Loucy (cell line): ENCODE data around the gene SBK3.
"Not testable (repeated sequence)": the region's sequence is repeated elsewhere in the genome, so short reads cannot be mapped to it uniquely, and the experiment has no call there.

ENCODE experiments used
- EZH2phosphoT487 ChIP-seq: fragments of 200-600 bp; IDR thresholded peaks from 2 replicates; pipeline ENCODE4 v1.6.1; 2018; ENCODE audit warnings: antibody characterized with exemption, mild to moderate bottlenecking, moderate library complexity, borderline replicate concordance
- TF ChIP-seq, protein P1 (sequence below): fragments of 200-600 bp; sonication (generic); conservative IDR thresholded peaks from 2 replicates; pipeline ENCODE4 v1.5.1; 2014; ENCODE audit warnings: mild to moderate bottlenecking, antibody characterized with exemption, low read length

DNA sequence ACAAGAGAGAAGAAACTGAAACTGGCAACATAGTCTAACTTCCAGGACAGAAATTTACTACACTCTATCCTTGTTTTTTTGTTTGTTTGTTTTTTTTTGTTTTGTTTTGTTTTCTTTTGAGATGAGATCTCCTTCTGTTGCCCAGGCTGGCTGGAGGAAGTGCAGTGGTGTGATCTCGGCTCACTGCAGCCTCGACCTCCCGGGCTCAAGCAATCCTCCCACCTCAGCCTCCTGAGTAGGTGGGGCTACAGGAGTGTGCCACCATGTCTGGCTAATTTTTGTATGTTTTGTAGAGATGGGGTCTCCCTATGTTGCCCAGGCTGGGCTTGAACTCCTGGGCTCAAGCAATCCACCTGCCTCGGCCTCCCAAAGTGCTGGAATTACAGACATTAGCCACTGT, 36.9 kb upstream of the SBK3 start:
- TF ChIP-seq, protein P1, sequence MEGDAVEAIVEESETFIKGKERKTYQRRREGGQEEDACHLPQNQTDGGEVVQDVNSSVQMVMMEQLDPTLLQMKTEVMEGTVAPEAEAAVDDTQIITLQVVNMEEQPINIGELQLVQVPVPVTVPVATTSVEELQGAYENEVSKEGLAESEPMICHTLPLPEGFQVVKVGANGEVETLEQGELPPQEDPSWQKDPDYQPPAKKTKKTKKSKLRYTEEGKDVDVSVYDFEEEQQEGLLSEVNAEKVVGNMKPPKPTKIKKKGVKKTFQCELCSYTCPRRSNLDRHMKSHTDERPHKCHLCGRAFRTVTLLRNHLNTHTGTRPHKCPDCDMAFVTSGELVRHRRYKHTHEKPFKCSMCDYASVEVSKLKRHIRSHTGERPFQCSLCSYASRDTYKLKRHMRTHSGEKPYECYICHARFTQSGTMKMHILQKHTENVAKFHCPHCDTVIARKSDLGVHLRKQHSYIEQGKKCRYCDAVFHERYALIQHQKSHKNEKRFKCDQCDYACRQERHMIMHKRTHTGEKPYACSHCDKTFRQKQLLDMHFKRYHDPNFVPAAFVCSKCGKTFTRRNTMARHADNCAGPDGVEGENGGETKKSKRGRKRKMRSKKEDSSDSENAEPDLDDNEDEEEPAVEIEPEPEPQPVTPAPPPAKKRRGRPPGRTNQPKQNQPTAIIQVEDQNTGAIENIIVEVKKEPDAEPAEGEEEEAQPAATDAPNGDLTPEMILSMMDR = not testable (repeated sequence)
- not testable (repeated sequence) for TF ChIP-seq EZH2phosphoT487
